ENCODE measurements around the gene HTRA2.

HTRA2 gene

DNA sequence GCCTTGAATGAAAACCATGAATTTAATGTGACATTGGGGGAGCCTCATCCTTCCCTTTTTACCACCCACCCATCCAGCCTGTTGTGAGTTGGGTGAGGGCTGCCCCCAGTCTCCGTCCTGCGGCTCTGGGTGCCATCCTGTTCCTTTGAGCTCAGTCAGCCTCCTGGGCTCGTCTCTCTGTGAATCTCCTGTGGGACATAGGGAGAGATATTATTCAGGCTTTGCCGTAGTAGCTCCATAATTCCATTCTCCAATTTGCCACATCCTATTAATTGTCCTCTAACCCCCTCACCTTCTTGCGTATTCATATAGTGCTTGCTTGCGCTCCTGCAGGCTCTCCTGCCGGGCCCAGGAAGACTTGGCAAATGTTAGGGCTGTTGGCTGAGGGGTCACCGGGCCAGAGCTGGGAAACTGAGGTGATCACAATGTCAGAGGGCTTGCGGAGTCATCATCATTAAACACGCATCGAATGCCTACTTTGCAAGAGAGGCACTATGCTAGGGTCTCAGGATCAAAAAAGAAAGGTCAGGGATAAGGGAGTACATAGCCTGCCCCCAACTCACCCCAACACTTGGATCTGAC is 3.0 kb upstream of the HTRA2 start:
- H3K27ac ChIP-seq = no peak overlapping the region; the same call in 1 of the 2 replicates
- TF ChIP-seq ZFX (IDR thresholded peaks at IDR 0.05) = no peak

- peak overlapping the region; percentile 94; the same call in 1 of the 2 replicates for H3K27ac ChIP-seq
Observed at GRCh38 chr2:74527741-74528140, 2.0 kb upstream of the HTRA2 start.

GRCh38 chr2:74528600-74529356 is 955 bp upstream of the HTRA2 start:
- peak overlapping the region; percentile 94 for H3K27ac ChIP-seq
- TF ChIP-seq ZFX (IDR thresholded peaks at IDR 0.05) = no peak
- TF ChIP-seq, protein P1, sequence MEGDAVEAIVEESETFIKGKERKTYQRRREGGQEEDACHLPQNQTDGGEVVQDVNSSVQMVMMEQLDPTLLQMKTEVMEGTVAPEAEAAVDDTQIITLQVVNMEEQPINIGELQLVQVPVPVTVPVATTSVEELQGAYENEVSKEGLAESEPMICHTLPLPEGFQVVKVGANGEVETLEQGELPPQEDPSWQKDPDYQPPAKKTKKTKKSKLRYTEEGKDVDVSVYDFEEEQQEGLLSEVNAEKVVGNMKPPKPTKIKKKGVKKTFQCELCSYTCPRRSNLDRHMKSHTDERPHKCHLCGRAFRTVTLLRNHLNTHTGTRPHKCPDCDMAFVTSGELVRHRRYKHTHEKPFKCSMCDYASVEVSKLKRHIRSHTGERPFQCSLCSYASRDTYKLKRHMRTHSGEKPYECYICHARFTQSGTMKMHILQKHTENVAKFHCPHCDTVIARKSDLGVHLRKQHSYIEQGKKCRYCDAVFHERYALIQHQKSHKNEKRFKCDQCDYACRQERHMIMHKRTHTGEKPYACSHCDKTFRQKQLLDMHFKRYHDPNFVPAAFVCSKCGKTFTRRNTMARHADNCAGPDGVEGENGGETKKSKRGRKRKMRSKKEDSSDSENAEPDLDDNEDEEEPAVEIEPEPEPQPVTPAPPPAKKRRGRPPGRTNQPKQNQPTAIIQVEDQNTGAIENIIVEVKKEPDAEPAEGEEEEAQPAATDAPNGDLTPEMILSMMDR (conservative IDR thresholded peaks at IDR 0.05) = no peak

More at GRCh38 chr2:74527741-74528140, 2.0 kb upstream of the HTRA2 start:
- TF ChIP-seq ZFX (IDR thresholded peaks at IDR 0.05) = no peak
- TF ChIP-seq, protein P1 (conservative IDR thresholded peaks at IDR 0.05) = no peak

GRCh38 chr2:74530239-74531187 is 780 bp downstream of the HTRA2 start:
- TF ChIP-seq ZFX (IDR thresholded peaks at IDR 0.05) = no peak
- TF ChIP-seq, protein P1 (conservative IDR thresholded peaks at IDR 0.05) = no peak
- H3K27ac ChIP-seq = peak overlapping the region; percentile 94

- no peak for TF ChIP-seq ZFX (IDR thresholded peaks at IDR 0.05)
- TF ChIP-seq, protein P1 (conservative IDR thresholded peaks at IDR 0.05) = no peak
- H3K27ac ChIP-seq = no peak overlapping the region
Observed at GRCh38 chr2:74531666-74532065, 1.9 kb downstream of the HTRA2 start.

GRCh38 chr2:74532222-74532621 is 2.5 kb downstream of the HTRA2 start:
- no peak overlapping the region for H3K27ac ChIP-seq
- TF ChIP-seq, protein P1 (conservative IDR thresholded peaks at IDR 0.05) = peak; percentile 25
- TF ChIP-seq ZFX (IDR thresholded peaks at IDR 0.05) = no peak

- H3K27ac ChIP-seq = no peak overlapping the region
- TF ChIP-seq, protein P1 (conservative IDR thresholded peaks at IDR 0.05) = no peak
- no peak for TF ChIP-seq ZFX (IDR thresholded peaks at IDR 0.05)
Observed at GRCh38 chr2:74533464-74533863, 3.7 kb downstream of the HTRA2 start.

Measured in C4-2B (cell line).